OCI-LY7 (cell line): ENCODE data around the gene DNAH3.

ENCODE experiments used
- CTCF ChIP-seq: fragments of 200-600 bp; sonication (generic); conservative IDR thresholded peaks from 2 replicates; pipeline ENCODE4 v1.5.1; 2014; ENCODE audit warnings: mild to moderate bottlenecking, antibody characterized with exemption, low read length, moderate library complexity, mixed read lengths
- EZH2phosphoT487 ChIP-seq: fragments of 200-600 bp; sonication (generic); IDR thresholded peaks from 2 replicates; pipeline ENCODE4 v1.6.1; 2018; ENCODE audit warnings: low read depth, borderline replicate concordance, mild to moderate bottlenecking, mixed run types, antibody characterized with exemption, low read length, moderate library complexity, mixed read lengths

- TF ChIP-seq CTCF (no peak), EZH2phosphoT487 (no peak)
Measured at GRCh38 chr16:21159281-21159951, 8.8 kb upstream of the DNAH3 start.
